Measurements from ENCODE around the gene GABRB2.

- TF ChIP-seq CTCF (IDR thresholded peaks at IDR 0.05; ENCODE audit: low read length) = no peak
- TF ChIP-seq EZH2 (IDR thresholded peaks at IDR 0.05; ENCODE audit: borderline replicate concordance, low read length) = no peak
Measured at GRCh38 chr5:161397448-161397847, 149.1 kb downstream of the GABRB2 start.
